ENCODE results near the gene MYBBP1A. TPM values are rescaled to one million over a fixed set of nuclear protein-coding genes. Genes with fewer than 3 reads are reported as not detected.

Gene MYBBP1A
- total RNA-seq, 1 experiment from 2014 or later = 155 TPM

DNA sequence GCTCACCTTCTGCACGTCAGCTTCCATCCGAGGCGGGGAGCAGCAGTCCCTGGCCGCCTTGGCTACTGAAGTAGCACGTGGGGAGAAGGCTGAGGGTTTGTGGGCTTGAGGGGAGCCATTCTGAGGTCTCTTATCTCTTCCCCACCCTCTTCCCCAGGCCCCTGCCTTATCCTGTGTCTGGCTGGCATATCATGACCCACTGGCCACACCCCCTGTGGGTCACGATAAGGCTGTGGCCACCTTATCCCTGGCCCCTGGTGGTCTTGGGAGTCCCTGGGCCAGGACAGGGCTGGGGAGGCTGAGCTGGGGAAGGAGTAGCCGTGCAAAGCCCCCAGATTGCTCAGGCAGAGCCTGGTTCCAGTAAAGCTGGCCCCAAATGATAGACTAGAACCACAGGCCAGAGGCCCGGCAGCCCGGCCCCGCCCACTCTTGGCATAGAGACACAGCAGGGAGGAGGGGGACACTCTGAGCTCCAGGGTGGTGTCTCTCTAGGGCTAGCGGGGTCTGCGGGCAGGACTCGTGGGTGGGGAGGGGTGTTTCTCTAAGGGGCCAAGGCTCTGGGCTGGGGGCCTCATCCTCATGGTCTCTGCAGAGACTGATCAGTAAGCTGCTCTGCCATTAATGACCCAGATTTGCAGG lies 48.9 kb downstream of the MYBBP1A start:
- no peak for ATAC-seq

DNA sequence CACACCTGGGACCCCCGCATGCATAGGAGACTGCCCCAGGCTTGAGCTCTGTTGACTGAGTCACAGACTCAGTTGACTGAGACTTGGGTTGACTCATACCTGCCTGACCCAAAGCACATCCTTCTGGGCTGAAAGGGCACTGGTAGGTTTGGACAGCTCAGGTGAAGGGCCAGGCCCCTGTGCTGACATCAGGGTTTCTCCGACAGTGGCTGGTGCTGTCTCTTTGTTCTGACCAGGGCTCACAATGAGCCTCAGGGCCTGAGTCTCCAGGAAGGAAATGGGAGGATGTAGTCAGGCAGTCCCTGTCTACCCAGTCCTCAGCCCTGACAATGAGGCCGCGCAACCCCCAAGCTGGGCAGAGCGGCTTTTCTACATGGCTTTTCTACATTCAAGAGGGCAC lies 50.0 kb downstream of the MYBBP1A start:
- H3K9ac ChIP-seq (ENCODE audit: low read length) = no peak overlapping the region
- no TSS peak for BruUV-seq (replicated peaks)
- no peak overlapping the region for H2AFZ ChIP-seq (ENCODE audit: low read length)
- H3F3A ChIP-seq (ENCODE audit: low read length, unreplicated experiment) = no peaks in the 10 kb centered on the region
- ChIA-PET CTCF (no interaction called here), POLR2A (ENCODE audit: unreplicated experiment) (interaction anchor here (0.5 kb wide), 1 partner anchor 294 kb away, joined by 12 read pairs; no protein-coding TSS in a partner anchor)
- no peaks in the 10 kb centered on the region for H3K9me3 ChIP-seq (ENCODE audit: low read length)
- ATAC-seq (peak; percentile 35; the same call in 1 of the 2 replicates), DNase-seq (peak; percentile 53)
- no peak overlapping the region for H3K4me3 ChIP-seq (ENCODE audit: low read length)
- H3K27me3 ChIP-seq (ENCODE audit: low read length) = peaks cover 2% of the 10 kb centered on the region; the same call in 1 of the 2 replicates
- intact Hi-C loops (cut with micrococcal nuclease) = no loop called here
- TF ChIP-seq EZH2phosphoT487 (IDR thresholded peaks at IDR 0.05; ENCODE audit: borderline replicate concordance, low read length) (no peak), EZH2 (IDR thresholded peaks at IDR 0.05; ENCODE audit: low read length, unreplicated experiment) (no peak)
- TF ChIP-seq, protein P1, sequence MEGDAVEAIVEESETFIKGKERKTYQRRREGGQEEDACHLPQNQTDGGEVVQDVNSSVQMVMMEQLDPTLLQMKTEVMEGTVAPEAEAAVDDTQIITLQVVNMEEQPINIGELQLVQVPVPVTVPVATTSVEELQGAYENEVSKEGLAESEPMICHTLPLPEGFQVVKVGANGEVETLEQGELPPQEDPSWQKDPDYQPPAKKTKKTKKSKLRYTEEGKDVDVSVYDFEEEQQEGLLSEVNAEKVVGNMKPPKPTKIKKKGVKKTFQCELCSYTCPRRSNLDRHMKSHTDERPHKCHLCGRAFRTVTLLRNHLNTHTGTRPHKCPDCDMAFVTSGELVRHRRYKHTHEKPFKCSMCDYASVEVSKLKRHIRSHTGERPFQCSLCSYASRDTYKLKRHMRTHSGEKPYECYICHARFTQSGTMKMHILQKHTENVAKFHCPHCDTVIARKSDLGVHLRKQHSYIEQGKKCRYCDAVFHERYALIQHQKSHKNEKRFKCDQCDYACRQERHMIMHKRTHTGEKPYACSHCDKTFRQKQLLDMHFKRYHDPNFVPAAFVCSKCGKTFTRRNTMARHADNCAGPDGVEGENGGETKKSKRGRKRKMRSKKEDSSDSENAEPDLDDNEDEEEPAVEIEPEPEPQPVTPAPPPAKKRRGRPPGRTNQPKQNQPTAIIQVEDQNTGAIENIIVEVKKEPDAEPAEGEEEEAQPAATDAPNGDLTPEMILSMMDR (conservative IDR thresholded peaks at IDR 0.05; ENCODE audit: low read depth, low read length) = no peak
- no peaks in the 10 kb centered on the region for H3K9me2 ChIP-seq (replicated peaks; ENCODE audit: low read length)
- no peak overlapping the region for H3K4me2 ChIP-seq (ENCODE audit: low read length)
- no peaks in the 10 kb centered on the region for H3K36me3 ChIP-seq (ENCODE audit: low read depth, low read length)
- H3K27ac ChIP-seq (ENCODE audit: low read length) = no peak overlapping the region
- no peaks in the 10 kb centered on the region for H3K79me2 ChIP-seq (ENCODE audit: low read length)
- peaks cover 17% of the 10 kb centered on the region for H3K4me1 ChIP-seq (ENCODE audit: insufficient read depth, low read length)
- no peaks in the 10 kb centered on the region for H4K20me1 ChIP-seq (ENCODE audit: low read length)

More for the DNA sequence above, 48.9 kb downstream of the MYBBP1A start:
- Histone ChIP-seq H3K79me2 (ENCODE audit: low read length) (no peaks in the 10 kb centered on the region), H3K27me3 (ENCODE audit: low read length) (no peaks in the 10 kb centered on the region), H3K9me3 (ENCODE audit: low read length) (no peaks in the 10 kb centered on the region), H3K36me3 (ENCODE audit: low read depth, low read length) (no peaks in the 10 kb centered on the region), H3K4me3 (ENCODE audit: low read length) (no peak overlapping the region), H4K20me1 (ENCODE audit: low read length) (no peaks in the 10 kb centered on the region), H3K4me2 (ENCODE audit: low read length) (no peak overlapping the region), H3K27ac (ENCODE audit: low read length) (no peak overlapping the region), H3K4me1 (ENCODE audit: insufficient read depth, low read length) (peaks cover 17% of the 10 kb centered on the region), H3K9me2 (replicated peaks; ENCODE audit: low read length) (no peaks in the 10 kb centered on the region), H3K9ac (ENCODE audit: low read length) (no peak overlapping the region), H2AFZ (ENCODE audit: low read length) (no peak overlapping the region), H3F3A (ENCODE audit: low read length, unreplicated experiment) (no peaks in the 10 kb centered on the region)
- no peak for DNase-seq
- POLR2A ChIA-PET (ENCODE audit: unreplicated experiment) = no interaction called here
- no TSS peak for BruUV-seq (replicated peaks)
- TF ChIP-seq EZH2 (IDR thresholded peaks at IDR 0.05; ENCODE audit: low read length, unreplicated experiment) = no peak
- no peak for TF ChIP-seq EZH2phosphoT487 (IDR thresholded peaks at IDR 0.05; ENCODE audit: borderline replicate concordance, low read length)
- TF ChIP-seq, protein P1 (conservative IDR thresholded peaks at IDR 0.05; ENCODE audit: low read depth, low read length) = no peak
- intact Hi-C loops (cut with micrococcal nuclease) = no loop called here
- CTCF ChIA-PET = no interaction called here

DNA sequence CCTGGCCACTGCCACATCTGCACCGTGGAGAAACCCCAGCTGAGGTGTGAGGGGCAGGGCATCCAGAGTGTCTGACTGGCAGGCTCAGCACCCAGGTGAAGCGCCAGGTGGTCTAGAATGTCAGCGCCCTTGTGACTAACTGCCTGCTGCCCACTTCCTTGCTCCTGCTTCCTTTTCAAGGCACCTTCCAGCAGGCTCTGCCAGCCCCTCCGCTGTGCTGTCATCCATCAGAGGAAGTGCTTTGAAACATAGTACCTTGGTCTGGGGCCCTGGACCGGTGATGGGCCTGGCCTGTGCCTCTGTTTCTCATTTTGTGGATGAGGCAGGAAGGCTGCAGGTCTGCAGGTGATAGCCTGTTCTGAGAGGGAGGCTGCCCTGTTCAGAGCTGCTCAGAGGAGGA lies 51.0 kb downstream of the MYBBP1A start:
- CTCF ChIA-PET = no interaction called here
- intact Hi-C loops (cut with micrococcal nuclease) = no loop called here

More for the DNA sequence above, 51.0 kb downstream of the MYBBP1A start:
- ATAC-seq (peak; percentile 37), DNase-seq (peak; percentile 34)
- Histone ChIP-seq H3K4me2 (ENCODE audit: low read length) (no peak overlapping the region), H3K27ac (ENCODE audit: low read length) (no peak overlapping the region), H3F3A (ENCODE audit: low read length, unreplicated experiment) (no peaks in the 10 kb centered on the region), H3K9ac (ENCODE audit: low read length) (no peak overlapping the region), H3K9me3 (ENCODE audit: low read length) (no peaks in the 10 kb centered on the region), H4K20me1 (ENCODE audit: low read length) (no peaks in the 10 kb centered on the region), H3K36me3 (ENCODE audit: low read depth, low read length) (no peaks in the 10 kb centered on the region), H3K4me1 (ENCODE audit: insufficient read depth, low read length) (peaks cover 17% of the 10 kb centered on the region), H3K27me3 (ENCODE audit: low read length) (peaks cover 12% of the 10 kb centered on the region; the same call in 1 of the 2 replicates), H3K9me2 (replicated peaks; ENCODE audit: low read length) (no peaks in the 10 kb centered on the region), H2AFZ (ENCODE audit: low read length) (no peak overlapping the region), H3K79me2 (ENCODE audit: low read length) (no peaks in the 10 kb centered on the region), H3K4me3 (ENCODE audit: low read length) (no peak overlapping the region)
- no peak for TF ChIP-seq EZH2phosphoT487 (IDR thresholded peaks at IDR 0.05; ENCODE audit: borderline replicate concordance, low read length)
- TF ChIP-seq, protein P1 (conservative IDR thresholded peaks at IDR 0.05; ENCODE audit: low read depth, low read length) = no peak
- TF ChIP-seq EZH2 (IDR thresholded peaks at IDR 0.05; ENCODE audit: low read length, unreplicated experiment) = no peak
- no TSS peak for BruUV-seq (replicated peaks)
- POLR2A ChIA-PET (ENCODE audit: unreplicated experiment) = no interaction called here
